ENCODE data around the gene POLQ. TPM values are rescaled to one million over a fixed set of nuclear protein-coding genes. Genes with fewer than 3 reads are reported as not detected.

The POLQ gene
- total RNA-seq, 2 donors from 2014 or later, result under 0.01 to 0.66 TPM

Other genes starting within 250 kb of the POLQ start
- gene ARGFX, start 22.0 kb upstream of the POLQ start, total RNA-seq, result not detected
- not detected for gene FBXO40, start 47.4 kb upstream of the POLQ start, total RNA-seq
- gene HCLS1, start 114.9 kb upstream of the POLQ start, total RNA-seq, result 10 to 100 TPM; 12.2 to 17.1 TPM
- gene GOLGB1, start 203.8 kb upstream of the POLQ start, total RNA-seq, result 10 to 100 TPM; 46.4 to 59.0 TPM